ENCODE measurements around the gene TM4SF4.
"Not testable (repeated sequence)": the region's sequence is repeated elsewhere in the genome, so short reads cannot be mapped to it uniquely, and the experiment has no call there.

TM4SF4 gene

DNA sequence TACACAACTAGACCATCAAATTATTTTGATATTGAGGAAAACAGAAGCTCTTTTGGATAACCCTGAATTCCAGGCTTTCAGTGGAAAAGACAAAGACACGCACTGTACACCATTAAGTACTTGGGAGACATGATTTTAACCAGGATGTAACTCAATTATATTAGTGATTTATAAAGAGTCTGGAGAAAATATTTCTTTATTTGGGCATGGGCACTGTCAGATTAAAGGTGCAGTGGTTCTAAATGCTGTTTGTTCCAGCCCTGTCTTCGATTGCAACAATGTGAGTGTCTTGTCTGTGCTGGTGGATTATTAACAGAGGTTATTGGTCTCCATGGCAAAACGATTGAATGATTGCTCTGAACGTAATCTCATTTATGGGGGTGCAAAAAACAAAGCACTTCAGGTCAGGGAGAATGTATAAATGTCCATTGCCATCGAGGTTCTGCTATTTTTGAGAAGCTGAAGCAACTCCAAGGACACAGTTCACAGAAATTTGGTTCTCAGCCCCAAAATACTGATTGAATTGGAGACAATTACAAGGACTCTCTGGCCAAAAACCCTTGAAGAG lies at the start of gene TM4SF4:
TM4SF4 (plus strand) TSS at position 448 of the 568 bp plus-strand sequence. CDS start 181 bp downstream, outside the sequence.
- no peak for DNase-seq

DNA sequence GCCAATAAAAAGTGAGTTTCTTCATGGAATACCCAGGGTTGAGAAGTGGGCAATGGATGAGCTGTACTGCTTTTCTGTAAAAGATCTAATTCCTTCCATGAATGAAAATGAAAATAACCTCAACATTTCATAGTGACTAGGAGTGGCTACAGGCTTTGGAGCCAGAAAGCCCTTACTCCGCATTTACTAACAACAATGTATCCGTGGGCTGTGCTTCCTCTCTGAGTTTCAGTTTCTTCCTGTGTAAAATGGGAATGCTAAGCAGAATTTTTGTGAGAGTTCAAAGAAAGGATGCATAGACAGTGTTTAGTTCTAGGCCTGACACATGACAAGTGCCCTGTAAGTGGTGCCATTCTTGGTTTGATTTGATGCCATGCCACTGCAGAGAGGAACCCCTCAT lies 49.6 kb upstream of the TM4SF4 start:
- DNase-seq: no peak

GRCh38 chr3:149426325-149426724 lies 48.2 kb upstream of the TM4SF4 start:
- DNase-seq: no peak

- no peak for DNase-seq
Measured at GRCh38 chr3:149428087-149428486, 46.4 kb upstream of the TM4SF4 start.

- DNase-seq: no peak
Measured at GRCh38 chr3:149430216-149430615, 44.3 kb upstream of the TM4SF4 start.

DNA sequence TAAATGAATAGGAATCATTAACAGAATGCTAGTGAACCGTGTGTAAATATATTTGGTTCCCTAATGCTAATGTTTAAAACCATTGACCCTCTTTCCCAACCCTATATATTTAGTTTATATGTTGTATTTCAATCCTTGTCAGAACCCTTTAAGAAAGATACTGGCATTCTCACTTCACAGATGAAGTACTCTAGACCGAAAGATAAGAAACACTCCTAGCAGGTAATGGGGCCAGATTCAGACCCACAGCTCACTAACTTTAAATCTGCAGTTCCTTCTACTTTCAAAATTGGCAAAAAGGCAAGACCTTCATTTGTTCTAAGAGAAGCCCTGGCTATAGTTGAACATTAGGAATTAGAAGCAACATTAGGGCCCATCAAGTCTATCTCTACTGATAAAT lies 42.3 kb upstream of the TM4SF4 start:
- no peak for DNase-seq

- DNase-seq: no peak
Measured at GRCh38 chr3:149435996-149436885, 38.3 kb upstream of the TM4SF4 start.

GRCh38 chr3:149437286-149437685 lies 37.2 kb upstream of the TM4SF4 start:
- DNase-seq: no peak

DNA sequence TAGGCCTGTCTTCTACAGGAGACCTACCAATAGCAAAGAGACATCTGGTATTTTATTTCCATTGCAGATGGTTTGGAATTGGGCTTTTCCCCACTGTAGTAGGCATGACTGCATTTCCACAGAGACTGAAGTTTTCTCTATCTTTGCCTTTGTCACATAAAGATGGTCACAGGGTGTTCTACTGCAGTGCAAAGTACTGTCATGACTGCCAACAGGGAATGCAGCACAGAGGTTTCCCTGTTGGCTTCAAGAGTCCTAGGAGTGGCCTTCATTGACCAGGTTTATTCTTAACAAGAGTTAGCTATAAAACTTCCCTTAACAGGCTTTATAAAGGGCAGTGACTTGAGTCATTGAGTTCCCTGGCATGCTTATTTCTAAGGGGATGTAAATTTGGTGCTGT lies 36.8 kb upstream of the TM4SF4 start:
- no peak for DNase-seq

- DNase-seq: no peak
Measured at GRCh38 chr3:149438981-149439380, 35.5 kb upstream of the TM4SF4 start.

GRCh38 chr3:149441642-149442041 lies 32.9 kb upstream of the TM4SF4 start:
- no peak for DNase-seq

DNA sequence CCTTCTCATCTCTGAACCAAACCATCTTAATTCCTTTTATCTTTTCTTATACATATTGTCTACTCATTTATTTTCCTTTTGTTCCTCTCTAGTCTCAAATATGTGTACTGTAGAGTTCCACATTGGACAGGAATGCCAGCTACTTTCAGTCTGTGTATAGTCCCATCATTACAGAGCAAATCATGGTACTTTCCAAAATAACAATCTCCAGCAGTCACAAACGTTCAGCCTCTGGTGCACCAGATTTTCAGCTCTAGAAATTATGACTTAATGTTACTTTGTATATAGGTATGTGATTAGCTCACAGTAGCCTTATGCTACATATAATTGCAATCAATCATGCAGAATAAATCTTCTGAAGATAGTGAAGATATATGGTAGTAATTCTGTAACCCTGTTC lies 32.5 kb upstream of the TM4SF4 start:
- DNase-seq: no peak

GRCh38 chr3:149442851-149443544 lies 31.5 kb upstream of the TM4SF4 start:
- DNase-seq: no peak

DNA sequence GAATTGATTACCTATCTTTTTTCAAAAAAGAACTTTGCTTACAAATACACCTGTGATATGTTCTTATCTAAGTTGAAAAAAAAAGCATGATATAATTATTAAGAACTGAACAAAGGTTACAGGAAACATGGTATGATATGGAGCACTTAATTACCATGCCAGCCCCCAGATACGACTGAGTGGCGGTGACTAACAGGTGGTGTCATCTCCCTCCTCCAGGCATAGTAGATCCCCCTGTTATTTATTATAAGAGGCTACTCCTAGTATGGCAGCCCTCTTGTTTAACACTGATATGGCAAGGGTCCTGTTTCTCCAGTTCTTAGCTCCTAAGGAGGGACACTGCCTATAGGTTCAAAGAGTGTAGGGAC lies 31.0 kb upstream of the TM4SF4 start:
- DNase-seq: no peak

GRCh38 chr3:149444867-149445266 lies 29.6 kb upstream of the TM4SF4 start:
- DNase-seq: not testable (repeated sequence)

DNA sequence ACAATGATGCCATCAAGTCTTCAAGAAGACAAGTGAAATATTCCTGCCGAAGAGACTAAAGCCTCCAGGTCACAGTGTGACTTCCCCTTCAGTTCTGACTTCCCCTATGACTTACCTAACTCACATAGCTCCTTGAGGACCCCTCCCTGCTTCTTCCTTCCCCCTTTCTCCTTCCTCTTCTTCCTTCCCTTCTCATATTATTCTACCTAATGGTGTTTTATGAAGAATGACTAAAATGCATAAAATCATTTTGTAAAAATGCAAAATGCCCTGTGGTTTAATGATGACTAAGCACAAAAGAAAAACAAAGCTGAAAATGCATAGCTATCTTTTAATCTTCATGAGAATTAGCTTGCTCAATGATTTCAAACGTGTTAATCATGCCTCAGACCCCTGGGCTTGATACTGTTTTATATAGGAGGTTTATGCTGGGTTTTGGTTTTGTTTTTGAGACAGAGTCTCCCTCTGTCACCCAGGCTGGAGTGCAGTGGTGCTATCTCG lies 26.1 kb upstream of the TM4SF4 start:
- DNase-seq: no peak

GRCh38 chr3:149449182-149449581 lies 25.3 kb upstream of the TM4SF4 start:
- DNase-seq: no peak

DNA sequence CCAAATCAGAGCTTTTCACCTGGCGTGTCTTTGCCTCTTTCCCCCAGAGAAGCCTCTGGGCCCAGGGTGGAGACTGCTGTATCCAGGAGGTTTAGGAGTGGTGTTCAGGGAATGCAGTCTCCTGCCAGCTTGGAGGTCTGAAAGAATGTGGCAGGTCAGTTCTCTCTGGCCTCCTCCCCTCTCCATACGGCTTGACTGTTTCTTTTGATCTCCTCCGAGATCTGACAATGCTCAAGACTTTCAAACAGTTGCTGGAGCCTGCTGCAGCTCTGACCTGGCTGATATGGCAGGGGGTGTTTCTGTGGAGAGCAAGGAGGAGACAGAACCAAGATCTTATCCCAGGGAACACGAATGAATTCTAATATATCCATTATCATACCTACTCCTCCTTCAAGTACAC lies 24.7 kb upstream of the TM4SF4 start:
- DNase-seq: no peak

GRCh38 chr3:149450281-149450680 lies 24.2 kb upstream of the TM4SF4 start:
- DNase-seq: no peak

GRCh38 chr3:149452036-149452435 lies 22.5 kb upstream of the TM4SF4 start:
- DNase-seq: no peak

- no peak for DNase-seq
Measured at GRCh38 chr3:149453140-149453805, 21.2 kb upstream of the TM4SF4 start.

DNA sequence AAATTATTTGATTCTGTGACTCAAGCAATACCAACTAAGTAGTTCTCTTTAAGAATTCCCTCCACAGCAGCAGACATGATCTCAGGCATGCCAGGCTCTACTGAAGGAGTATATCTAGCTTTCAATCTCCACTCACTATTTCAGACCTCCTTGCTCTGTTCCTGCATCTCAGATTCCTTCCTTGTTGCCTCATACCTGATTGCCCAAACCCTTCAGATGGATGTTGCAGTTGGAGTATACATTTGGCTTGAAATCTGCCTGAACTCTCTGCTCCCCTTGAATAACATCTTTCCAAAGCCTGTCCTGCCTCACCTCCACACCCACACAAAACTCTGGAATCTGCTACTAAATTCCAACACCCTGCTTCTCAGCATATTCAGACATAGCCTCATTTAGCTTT lies 19.8 kb upstream of the TM4SF4 start:
- no peak for DNase-seq

- DNase-seq: no peak
Measured at GRCh38 chr3:149455366-149455765, 19.1 kb upstream of the TM4SF4 start.

Measured in NCI-H510A treated with DMSO at 0.1 percent for 48 hours (cell line).